HepG2 (cell line): Measurements from ENCODE around the gene DCT. TPM values are rescaled to one million over a fixed set of nuclear protein-coding genes. Genes with fewer than 3 reads are reported as not detected.

ENCODE experiments used
- ATAC-seq: fragments of 200-7000 bp; cut with Tn5 transposase; 3 replicates; pipeline ENCODE4 v1.9.1; 2020; ENCODE audit warnings: mild to moderate bottlenecking, moderate library complexity
- BruUV-seq: library from RNA; stranded (reverse); fragments of 400-500 nt; replicated peaks from 2 replicates; lab custom pipeline; 2021; lab: Mats Ljungman, UMichigan
- CTCF ChIA-PET: fragments of 300-600 bp; formaldehyde crosslinking; extraction: SDS; loops from one replicate; lab custom pipeline; 2021; ENCODE audit warnings: low total read pairs, inconsistent platforms, low intra/inter-chr PET ratio; lab: Yijun Ruan, JAX
- POLR2A ChIA-PET: fragments of 350-600 bp; sonication (Branson Sonifier 250); formaldehyde crosslinking; loops from one replicate; lab custom pipeline; 2020; ENCODE audit warnings: antibody characterized with exemption, inconsistent platforms; lab: Yijun Ruan, JAX
- DNase-seq: peaks from one replicate; pipeline ENCODE4 v3.0.0-alpha.2; 2015; ENCODE audit warnings: low spot score
- FAIRE-seq: peaks from 3 replicates; lab custom pipeline; 2011; peaks lifted over from hg19 to GRCh38; lab: Jason Lieb, UNC
- H2AFZ ChIP-seq: one replicate; pipeline ENCODE4 v1.6.1; 2011; ENCODE audit warnings: low read length, inconsistent platforms
- H3K27ac ChIP-seq: fragments of 300-600 bp; 3 replicates; pipeline ENCODE4 v1.8.0; 2011; ENCODE audit warnings: mixed run types, mild to moderate bottlenecking, mixed read lengths, low read length, inconsistent platforms; ENCODE audit not compliant: insufficient read depth; ENCODE audit errors: extremely low read length
- H3K27me3 ChIP-seq, 2 experiments: fragments of 200-600 bp in 1 of 2; 2 replicates in 1 of 2; 3 replicates in 1 of 2; pipeline versions ENCODE4 v1.6.0 to v1.8.0; 2011; ENCODE audit warnings: low read length in 2 of 2, mild to moderate bottlenecking in 2 of 2, moderate library complexity in 2 of 2, inconsistent platforms in 1 of 2; ENCODE audit not compliant: insufficient read depth in 2 of 2, control insufficient read depth in 1 of 2
- H3K36me3 ChIP-seq, 2 experiments: fragments of 200-600 bp in 1 of 2; replicated peaks in 1 of 2; 2 replicates in 1 of 2; 3 replicates in 1 of 2; pipeline versions ENCODE4 v1.5.1 to v1.8.0; 2011; ENCODE audit warnings: low read length in 2 of 2, inconsistent platforms in 1 of 2; ENCODE audit not compliant: insufficient read depth in 2 of 2, control insufficient read depth in 1 of 2
- H3K4me1 ChIP-seq: 2 replicates; pipeline ENCODE4 v1.5.1; 2012; ENCODE audit warnings: low read length, inconsistent platforms; ENCODE audit not compliant: insufficient read depth
- H3K4me2 ChIP-seq: 2 replicates; pipeline ENCODE4 v1.6.0; 2011; ENCODE audit warnings: low read depth, low read length, inconsistent platforms
- H3K4me3 ChIP-seq, 3 experiments: fragments of 200-600 bp in 1 of 3; sonication (generic), shearing (Covaris generic) in 1 of 3; replicated peaks in 1 of 3; 2 replicates each; pipeline ENCODE4 v1.5.1; 2011 to 2016; ENCODE audit warnings: low read length in 3 of 3, inconsistent platforms in 2 of 3, low read depth in 2 of 3, mild to moderate bottlenecking in 2 of 3, control low read depth in 1 of 3, mixed read lengths in 1 of 3; ENCODE audit not compliant: insufficient read depth in 1 of 3
- H3K79me2 ChIP-seq: one replicate; pipeline ENCODE4 v1.6.1; 2011; ENCODE audit warnings: low read length, inconsistent platforms; ENCODE audit not compliant: insufficient read depth
- H3K9ac ChIP-seq: 2 replicates; pipeline ENCODE4 v1.6.0; 2011; ENCODE audit warnings: mild to moderate bottlenecking, low read depth, low read length, inconsistent platforms; ENCODE audit not compliant: insufficient read depth
- H3K9me3 ChIP-seq: 2 replicates; pipeline ENCODE4 v1.5.1; 2012; ENCODE audit warnings: mild to moderate bottlenecking, low read length
- H4K20me1 ChIP-seq: 2 replicates; pipeline ENCODE4 v1.6.0; 2011; ENCODE audit warnings: inconsistent platforms, mild to moderate bottlenecking, low read length, moderate library complexity; ENCODE audit not compliant: insufficient read depth
- KAT8 ChIP-seq: IDR thresholded peaks from 2 replicates; pipeline ENCODE4 v1.6.1; 2016; ENCODE audit warnings: missing genetic modification reagents, missing compliant biosample characterization
- MTF2 ChIP-seq: sonication (generic); formaldehyde crosslinking; IDR thresholded peaks from 2 replicates; pipeline ENCODE4 v1.5.0; 2020; ENCODE audit warnings: missing genetic modification reagents, borderline replicate concordance
- ZMAT3 ChIP-seq: sonication (generic); formaldehyde crosslinking; conservative IDR thresholded peaks from 2 replicates; pipeline ENCODE4 v1.7.0; 2021; ENCODE audit warnings: missing genetic modification reagents
- ZNF292 ChIP-seq: sonication (generic); formaldehyde crosslinking; IDR thresholded peaks from 2 replicates; pipeline ENCODE4 v1.8.1; 2022; ENCODE audit warnings: mild to moderate bottlenecking, low read depth, missing genetic modification reagents, borderline replicate concordance
- ZNF34 ChIP-seq: sonication (generic); formaldehyde crosslinking; IDR thresholded peaks from 2 replicates; pipeline ENCODE4 v1.4.0; 2020; ENCODE audit warnings: mild to moderate bottlenecking, missing genetic modification reagents, borderline replicate concordance
- ZNF468 ChIP-seq: sonication (generic); formaldehyde crosslinking; IDR thresholded peaks from 2 replicates; pipeline ENCODE4 v1.8.0; 2022; ENCODE audit warnings: mild to moderate bottlenecking, moderate library complexity, missing genetic modification reagents
- ZNF709 ChIP-seq: sonication (generic); formaldehyde crosslinking; IDR thresholded peaks from 2 replicates; pipeline ENCODE4 v1.5.0; 2020; ENCODE audit warnings: mild to moderate bottlenecking, missing genetic modification reagents
- ZNF724P ChIP-seq: sonication (generic); formaldehyde crosslinking; IDR thresholded peaks from 2 replicates; pipeline ENCODE4 v1.8.0; 2022; ENCODE audit warnings: missing genetic modification reagents, borderline replicate concordance
- WGBS: methylation state at CpG from one replicate; pipeline ENCODE4 v1.1.6; 2017; ENCODE audit warnings: low lambda C conversion rate; 5-methylcytosine and 5-hydroxymethylcytosine counted together
- in situ Hi-C: cut with HindIII; loops from 2 replicates; pipeline ENCODE4 v1.10.0; 2017; ENCODE audit warnings: low pct_unique_long_range_greater_than_20kb; ENCODE audit not compliant: extremely low pct_ligation_motif_present
- intact Hi-C: fragments of 100-400 bp; cut with micrococcal nuclease; formaldehyde crosslinking; loops from one replicate; pipeline ENCODE4 v1.10.0; 2022; ENCODE audit not compliant: unreplicated experiment
- polyA plus RNA-seq, 8 experiments: library from polyadenylated mRNA; depleted of rRNA in 3 of 8; stranded (reverse) in 7 of 8; unstranded in 1 of 8; fragments of >200 nt; fragmentation: Illumina TruSeq in 4 of 8; extraction: Trizol in 4 of 8; gene quantifications; 2 replicates each; pipeline versions ENCODE4 v1.2.1 to v1.2.3, GENCODE V29; 2011 to 2016; ENCODE audit warnings: low read depth in 4 of 8, missing spikeins in 1 of 8, mixed read lengths in 1 of 8; ENCODE audit not compliant: insufficient read depth in 1 of 8
- total RNA-seq, 5 experiments: library from RNA; depleted of rRNA; stranded (reverse); fragments of >200 nt; fragmentation: Illumina TruSeq; extraction: Trizol; gene quantifications; 2 replicates each; pipeline ENCODE4 v1.2.3, GENCODE V29; 2016; ENCODE audit warnings: low read depth in 1 of 5
- TF ChIP-seq, protein P1 (sequence below): sonication (generic); formaldehyde crosslinking; IDR thresholded peaks from 2 replicates; pipeline ENCODE4 v1.4.0; 2020; ENCODE audit warnings: mild to moderate bottlenecking, missing genetic modification reagents
- TF ChIP-seq, protein P2 (sequence below): sonication (generic); formaldehyde crosslinking; IDR thresholded peaks from 2 replicates; pipeline ENCODE4 v1.4.0; 2020; ENCODE audit warnings: mild to moderate bottlenecking, missing genetic modification reagents
- TF ChIP-seq, protein P3 (sequence below): sonication (generic); formaldehyde crosslinking; IDR thresholded peaks from 2 replicates; pipeline ENCODE4 v1.4.0; 2020; ENCODE audit warnings: missing genetic modification reagents

Gene DCT
- total and polyA plus RNA-seq, 2 of the 13 experiments (the other 11 are each of a cell fraction or from before 2014, with no cell fraction given), result not detected

DNA sequence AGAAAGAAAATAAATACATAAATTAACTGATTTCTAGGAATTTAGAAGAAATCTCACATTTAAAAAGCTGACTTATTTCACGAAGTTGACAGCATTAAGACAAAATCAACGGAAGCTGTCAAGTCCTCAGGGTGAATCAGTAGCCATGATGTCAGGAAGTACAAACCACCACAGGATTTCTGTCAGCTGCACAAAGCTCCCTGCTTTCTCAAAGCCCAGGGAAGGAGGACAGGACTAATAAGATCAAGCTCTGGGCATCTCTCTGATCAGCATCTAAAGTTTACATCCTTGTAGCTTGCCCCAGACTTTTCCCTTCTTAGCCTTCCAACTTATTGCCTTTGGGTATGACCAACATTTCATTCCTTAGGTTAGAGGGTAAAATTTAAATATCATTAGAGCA, 9.4 kb downstream of the DCT start:
- no TSS peak for BruUV-seq
- intact Hi-C loops (no loop called here), in situ Hi-C loops (no loop called here)
- POLR2A ChIA-PET, result no interaction called here
- DNase-seq, result no peak
- CTCF ChIA-PET, result no interaction called here
- no peaks in the 10 kb centered on the region for H3K27me3 ChIP-seq
- TF ChIP-seq ZMAT3 (CRISPR knock-in tag) (no peak), ZNF34 (no peak), MTF2 (CRISPR knock-in tag) (no peak), ZNF468 (no peak), ZNF292 (CRISPR knock-in tag) (no peak), ZNF724P (CRISPR knock-in tag) (no peak), KAT8 (no peak), ZNF709 (CRISPR knock-in tag) (no peak)
- TF ChIP-seq, protein P1, sequence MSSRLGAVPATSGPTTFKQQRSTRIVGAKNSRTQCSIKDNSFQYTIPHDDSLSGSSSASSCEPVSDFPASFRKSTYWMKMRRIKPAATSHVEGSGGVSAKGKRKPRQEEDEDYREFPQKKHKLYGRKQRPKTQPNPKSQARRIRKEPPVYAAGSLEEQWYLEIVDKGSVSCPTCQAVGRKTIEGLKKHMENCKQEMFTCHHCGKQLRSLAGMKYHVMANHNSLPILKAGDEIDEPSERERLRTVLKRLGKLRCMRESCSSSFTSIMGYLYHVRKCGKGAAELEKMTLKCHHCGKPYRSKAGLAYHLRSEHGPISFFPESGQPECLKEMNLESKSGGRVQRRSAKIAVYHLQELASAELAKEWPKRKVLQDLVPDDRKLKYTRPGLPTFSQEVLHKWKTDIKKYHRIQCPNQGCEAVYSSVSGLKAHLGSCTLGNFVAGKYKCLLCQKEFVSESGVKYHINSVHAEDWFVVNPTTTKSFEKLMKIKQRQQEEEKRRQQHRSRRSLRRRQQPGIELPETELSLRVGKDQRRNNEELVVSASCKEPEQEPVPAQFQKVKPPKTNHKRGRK (CRISPR knock-in tag), result no peak
- TF ChIP-seq, protein P2, sequence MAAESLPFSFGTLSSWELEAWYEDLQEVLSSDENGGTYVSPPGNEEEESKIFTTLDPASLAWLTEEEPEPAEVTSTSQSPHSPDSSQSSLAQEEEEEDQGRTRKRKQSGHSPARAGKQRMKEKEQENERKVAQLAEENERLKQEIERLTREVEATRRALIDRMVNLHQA (CRISPR knock-in tag), result no peak
- TF ChIP-seq, protein P3, sequence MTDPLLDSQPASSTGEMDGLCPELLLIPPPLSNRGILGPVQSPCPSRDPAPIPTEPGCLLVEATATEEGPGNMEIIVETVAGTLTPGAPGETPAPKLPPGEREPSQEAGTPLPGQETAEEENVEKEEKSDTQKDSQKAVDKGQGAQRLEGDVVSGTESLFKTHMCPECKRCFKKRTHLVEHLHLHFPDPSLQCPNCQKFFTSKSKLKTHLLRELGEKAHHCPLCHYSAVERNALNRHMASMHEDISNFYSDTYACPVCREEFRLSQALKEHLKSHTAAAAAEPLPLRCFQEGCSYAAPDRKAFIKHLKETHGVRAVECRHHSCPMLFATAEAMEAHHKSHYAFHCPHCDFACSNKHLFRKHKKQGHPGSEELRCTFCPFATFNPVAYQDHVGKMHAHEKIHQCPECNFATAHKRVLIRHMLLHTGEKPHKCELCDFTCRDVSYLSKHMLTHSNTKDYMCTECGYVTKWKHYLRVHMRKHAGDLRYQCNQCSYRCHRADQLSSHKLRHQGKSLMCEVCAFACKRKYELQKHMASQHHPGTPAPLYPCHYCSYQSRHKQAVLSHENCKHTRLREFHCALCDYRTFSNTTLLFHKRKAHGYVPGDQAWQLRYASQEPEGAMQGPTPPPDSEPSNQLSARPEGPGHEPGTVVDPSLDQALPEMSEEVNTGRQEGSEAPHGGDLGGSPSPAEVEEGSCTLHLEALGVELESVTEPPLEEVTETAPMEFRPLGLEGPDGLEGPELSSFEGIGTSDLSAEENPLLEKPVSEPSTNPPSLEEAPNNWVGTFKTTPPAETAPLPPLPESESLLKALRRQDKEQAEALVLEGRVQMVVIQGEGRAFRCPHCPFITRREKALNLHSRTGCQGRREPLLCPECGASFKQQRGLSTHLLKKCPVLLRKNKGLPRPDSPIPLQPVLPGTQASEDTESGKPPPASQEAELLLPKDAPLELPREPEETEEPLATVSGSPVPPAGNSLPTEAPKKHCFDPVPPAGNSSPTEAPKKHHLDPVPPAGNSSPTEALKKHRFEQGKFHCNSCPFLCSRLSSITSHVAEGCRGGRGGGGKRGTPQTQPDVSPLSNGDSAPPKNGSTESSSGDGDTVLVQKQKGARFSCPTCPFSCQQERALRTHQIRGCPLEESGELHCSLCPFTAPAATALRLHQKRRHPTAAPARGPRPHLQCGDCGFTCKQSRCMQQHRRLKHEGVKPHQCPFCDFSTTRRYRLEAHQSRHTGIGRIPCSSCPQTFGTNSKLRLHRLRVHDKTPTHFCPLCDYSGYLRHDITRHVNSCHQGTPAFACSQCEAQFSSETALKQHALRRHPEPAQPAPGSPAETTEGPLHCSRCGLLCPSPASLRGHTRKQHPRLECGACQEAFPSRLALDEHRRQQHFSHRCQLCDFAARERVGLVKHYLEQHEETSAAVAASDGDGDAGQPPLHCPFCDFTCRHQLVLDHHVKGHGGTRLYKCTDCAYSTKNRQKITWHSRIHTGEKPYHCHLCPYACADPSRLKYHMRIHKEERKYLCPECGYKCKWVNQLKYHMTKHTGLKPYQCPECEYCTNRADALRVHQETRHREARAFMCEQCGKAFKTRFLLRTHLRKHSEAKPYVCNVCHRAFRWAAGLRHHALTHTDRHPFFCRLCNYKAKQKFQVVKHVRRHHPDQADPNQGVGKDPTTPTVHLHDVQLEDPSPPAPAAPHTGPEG, result no peak
- no peak overlapping the region for H3K4me2 ChIP-seq
- H3K27ac ChIP-seq, result no peak overlapping the region
- H2AFZ ChIP-seq, result no peak overlapping the region
- no peaks in the 10 kb centered on the region for H3K79me2 ChIP-seq
- no peaks in the 10 kb centered on the region for H3K4me1 ChIP-seq
- WGBS, result 53% methylated on average over 2 of the region's 2 CpGs
- H4K20me1 ChIP-seq, result no peaks in the 10 kb centered on the region
- H3K9ac ChIP-seq, result no peak overlapping the region
- ATAC-seq, result no peak
- H3K4me3 ChIP-seq, result no peak overlapping the region
- no peak for FAIRE-seq
- no peaks in the 10 kb centered on the region for H3K36me3 ChIP-seq
- no peaks in the 10 kb centered on the region for H3K9me3 ChIP-seq
